OCI-M1 (cell line): ENCODE measurements around the gene ADCY10.
A peak's percentile ranks its signal among the peaks of the same experiment; 100 is the strongest.
"Not testable (repeated sequence)": the region's sequence is repeated elsewhere in the genome, so short reads cannot be mapped to it uniquely, and the experiment has no call there.

Experiments
- DNase-seq: peaks from one replicate; lab custom pipeline; 2025; lab: John Stamatoyannopoulos, UW

Gene ADCY10

DNA sequence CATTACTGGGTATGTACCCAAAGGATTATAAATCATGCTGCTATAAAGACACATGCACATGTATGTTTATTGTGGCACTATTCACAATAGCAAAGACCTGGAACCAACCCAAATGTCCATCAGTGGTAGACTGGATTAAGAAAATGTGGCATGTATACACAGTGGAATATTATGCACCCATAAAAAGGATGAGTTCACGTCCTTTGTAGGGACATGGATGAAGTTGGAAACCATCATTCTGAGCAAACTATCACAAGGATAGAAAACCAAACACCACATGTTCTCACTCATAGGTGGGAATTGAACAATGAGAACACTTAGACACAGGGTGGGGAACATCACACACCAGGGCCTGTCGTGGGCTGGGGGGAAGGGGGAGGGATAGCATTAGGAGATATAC is 26.7 kb downstream of the ADCY10 start:
- DNase-seq, result not testable (repeated sequence)

DNA sequence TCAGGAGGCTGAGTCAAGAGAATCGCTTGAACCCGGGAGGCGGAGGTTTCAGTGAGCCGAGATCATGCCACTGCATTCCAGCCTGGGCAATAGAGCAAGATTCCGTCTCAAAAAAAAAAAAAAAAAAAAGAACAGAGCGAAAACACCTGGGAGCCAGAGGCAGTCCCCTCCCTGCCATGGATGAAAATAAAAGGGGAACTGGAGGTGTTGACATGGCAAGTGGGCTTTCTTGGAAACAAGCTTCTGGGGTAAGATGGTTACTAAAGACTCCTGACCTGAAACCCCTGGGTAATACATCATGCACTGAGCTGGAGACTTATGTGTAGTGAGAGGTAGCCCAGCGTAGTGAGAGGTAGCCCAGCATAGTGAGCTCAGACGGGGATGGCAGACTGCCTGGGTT is 31.6 kb downstream of the ADCY10 start:
- no peak for DNase-seq

DNA sequence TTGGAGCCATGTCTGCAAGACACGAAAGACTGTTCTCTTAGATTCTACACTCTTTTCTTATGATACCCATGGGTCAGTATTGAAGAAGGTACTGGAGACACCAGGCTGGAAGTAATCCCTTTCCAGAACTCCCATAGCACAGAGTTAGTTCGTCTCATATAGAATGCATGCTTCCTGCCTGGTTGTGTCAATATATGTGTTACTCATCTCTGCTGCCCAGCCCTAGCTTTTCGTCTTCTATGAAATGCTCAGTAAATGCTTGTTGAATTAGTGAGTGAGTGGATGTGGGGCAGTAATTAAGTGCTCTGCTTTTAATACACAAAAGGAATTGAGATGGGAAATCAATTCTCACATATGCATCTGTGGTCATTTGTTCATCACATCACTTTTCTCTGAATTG is 32.1 kb downstream of the ADCY10 start:
- DNase-seq, result no peak

DNA sequence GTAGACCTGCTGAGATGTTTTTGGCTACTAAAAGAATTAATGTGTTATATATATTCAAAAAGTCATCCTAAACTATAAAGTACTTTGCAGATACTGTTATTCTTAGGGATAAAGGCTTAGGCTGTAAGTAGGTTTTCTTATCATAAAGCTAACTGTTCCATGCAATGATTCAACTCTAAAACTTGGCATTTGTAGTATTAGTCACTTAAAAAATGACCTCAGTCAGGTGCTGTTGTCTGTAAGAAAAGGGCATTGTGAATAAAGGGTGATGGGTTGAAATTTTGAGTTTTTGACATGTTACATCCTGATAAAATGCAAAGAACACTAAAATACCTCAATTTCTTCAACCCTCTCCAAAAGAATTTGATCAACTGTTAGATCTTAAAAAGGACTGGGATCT is 32.9 kb downstream of the ADCY10 start:
- no peak for DNase-seq

DNA sequence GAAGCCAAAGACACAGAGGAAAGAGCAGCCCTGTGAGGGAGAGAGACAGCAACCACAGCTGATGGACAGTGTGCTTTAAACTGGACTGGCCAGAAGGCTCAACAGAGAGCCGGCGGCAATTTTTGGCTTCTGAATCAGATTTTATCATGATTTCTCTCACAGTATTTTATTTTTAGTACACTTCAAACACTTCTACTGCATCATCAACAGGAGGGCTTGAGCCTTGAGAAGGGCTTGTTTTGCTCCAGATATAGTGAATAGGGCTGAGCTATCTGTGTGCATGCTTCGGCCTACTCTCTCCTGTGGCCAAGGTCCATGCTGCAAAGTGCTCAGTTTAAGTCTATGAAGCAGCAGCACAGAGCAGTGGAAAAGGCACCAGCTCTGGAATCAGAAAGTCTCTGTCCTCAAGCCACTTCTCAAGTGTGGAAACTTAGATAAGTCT is 33.3 kb downstream of the ADCY10 start:
- DNase-seq, result peak; percentile 53

DNA sequence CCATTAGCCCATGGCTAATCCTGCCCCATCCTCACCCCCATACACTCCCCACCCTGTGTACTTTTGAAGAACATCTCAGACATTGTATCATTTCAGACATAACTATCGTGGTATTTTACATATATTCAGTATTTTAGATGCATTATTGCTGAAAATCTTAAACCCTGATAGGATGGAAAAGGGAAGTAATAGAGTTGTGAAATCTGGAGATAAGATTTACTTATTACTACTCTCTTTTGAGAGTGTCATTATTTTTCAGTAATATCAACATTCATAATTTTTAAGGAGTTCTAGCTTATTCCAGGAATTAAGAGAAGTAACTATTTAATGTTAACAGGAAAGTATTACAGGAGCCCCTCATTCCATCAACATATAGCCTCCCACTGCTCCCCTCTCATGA is 34.4 kb downstream of the ADCY10 start:
- peak; percentile 19 for DNase-seq

DNA sequence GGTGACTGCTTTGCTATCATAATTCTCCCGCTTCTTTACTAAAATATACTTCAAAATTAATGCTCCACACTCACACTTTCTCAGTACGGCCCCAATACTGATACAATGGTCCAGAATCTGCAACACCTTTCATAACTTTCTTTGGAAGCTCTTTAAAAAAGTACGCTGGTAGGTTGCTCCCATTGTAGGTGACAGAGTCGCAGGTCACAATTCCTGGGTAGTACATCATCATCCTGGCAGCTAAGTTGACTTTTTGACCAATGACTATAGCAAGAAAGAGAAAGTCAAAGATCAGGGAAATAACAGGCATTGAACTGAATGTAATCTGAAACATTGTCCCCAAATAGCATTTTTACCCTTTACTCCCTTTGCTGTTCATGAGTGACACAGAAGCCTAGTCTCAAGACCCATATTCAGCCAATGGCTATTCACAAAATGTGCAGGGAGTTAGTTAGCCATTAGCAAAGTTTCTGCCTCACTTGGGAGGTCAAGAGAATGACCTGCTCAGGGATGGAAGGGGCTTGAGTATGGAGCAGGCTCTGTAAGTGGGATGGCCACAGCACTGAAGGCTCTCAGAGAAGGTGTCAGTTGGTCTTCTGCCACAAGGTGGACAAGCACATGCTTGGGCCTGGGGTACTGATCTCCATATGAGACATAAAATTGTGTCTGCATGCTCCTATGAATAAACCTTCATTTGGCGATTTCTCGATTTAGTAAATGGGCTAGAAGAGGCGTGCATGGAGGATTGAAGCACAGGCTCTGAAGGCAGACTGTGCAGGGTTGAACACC is 35.4 kb downstream of the ADCY10 start:
- DNase-seq, result peak; percentile 40

DNA sequence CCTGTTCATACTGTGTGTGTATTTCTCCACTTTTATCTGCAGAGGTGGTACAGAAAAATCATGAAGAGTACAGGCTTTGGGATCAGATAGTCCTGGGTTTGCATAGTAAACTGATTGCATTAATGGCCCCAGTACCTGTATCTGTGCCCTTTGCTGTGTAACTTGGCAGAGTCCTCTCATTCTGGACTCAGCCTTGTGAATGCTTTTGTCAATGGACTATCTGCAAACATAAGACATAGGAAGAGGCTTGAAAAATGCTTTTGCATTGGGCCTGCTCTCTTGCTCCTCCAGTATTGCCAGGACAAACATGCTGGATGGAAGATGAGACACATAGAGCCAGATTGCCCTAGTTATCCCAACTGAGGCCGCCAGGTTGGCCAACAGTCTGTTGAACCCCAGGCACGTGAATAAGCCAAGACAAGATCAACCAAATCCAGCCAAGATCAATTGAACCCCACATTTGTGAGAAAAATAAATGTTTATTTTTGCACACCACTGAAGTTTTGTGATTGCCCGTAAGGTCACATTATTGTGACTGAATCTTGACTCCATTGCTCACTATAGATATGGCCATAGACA is 37.2 kb downstream of the ADCY10 start:
- no peak for DNase-seq

DNA sequence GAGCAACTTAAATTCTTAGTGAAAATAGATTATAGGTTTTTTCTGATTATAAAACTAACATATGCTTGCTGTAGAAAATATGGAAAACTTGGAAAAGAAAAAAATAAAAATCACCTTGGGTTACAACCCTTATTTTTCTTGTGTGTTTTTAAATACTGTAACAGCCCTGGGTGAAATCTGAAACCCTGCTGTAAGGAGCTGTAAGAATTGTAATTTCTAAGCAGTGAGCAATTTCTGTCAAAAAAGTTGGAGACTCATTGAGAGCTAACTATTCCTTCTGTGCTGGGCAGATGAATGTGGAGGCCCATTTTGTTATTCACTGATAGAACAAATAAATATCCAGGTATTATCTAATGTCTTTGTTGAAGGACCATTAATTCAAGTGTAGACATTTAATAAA is 42.6 kb downstream of the ADCY10 start:
- no peak for DNase-seq

DNA sequence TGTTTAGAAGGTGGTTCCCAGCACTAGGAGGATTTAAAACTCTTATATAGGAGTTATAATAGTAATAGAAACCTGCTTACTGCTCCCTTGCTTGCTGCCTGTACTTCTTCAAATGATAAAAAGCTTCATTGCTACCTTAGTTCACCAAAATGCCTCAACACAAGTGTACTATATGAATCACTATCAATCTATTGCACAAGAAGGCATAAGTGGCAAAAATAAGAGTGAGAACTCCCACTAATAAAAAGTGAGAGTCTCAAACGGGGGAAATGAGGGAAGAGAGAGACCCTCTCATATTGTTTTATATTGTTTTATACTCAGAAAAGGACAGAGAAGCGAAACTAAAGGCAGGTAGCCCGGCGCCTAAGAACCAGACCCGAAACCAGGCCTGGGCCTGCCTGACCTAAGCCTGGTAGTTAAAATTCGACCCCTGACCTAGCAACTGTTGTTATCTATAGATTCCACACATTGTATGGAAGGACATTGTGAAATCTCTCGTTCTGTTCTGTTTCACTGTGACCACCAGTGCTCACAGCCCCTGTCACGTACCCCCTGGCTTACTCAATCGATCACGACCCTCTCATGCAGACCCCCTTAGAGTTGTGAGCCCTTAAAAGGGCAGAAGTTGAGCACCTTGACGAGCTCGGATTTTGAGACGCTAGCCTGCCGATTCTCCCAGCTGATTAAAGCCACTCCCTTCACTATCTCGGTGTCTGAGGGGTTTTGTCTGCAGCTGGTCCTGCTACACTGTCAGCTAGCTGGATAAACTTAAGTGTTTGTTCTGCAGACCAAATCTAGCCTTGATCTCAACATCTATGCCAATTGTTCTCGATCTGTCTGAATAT is 44.6 kb downstream of the ADCY10 start:
- peak; percentile 90 for DNase-seq

DNA sequence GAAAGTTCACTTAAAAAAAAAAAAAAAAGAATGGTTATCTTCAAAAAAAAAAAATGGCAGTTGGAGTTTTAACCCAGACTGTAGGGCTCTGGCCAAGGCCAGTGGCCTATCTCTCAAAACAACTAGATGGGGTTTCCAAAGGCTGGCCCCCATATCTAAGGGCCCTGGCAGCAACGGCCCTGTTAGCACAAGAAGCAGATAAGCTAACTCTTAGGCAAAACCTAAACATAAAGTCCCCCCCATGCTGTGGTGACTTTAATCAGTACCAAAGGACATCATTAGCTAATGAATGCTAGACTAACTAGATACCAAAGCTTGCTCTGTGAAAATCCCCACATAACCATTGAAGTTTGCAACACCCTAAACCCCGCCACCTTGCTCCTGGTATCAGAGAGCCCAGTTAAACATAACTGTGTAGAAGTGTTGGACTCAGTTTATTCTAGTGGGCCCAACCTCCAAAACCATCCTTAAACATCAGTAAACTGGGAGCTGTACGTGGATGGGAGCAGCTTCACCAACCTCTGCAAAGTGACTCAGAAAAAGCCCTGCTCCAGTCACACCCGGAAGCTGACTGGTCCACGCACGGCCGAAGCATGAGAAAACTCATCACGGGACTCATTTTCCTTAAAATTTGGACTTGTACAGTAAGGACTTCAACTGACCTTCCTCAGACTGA is 47.1 kb downstream of the ADCY10 start:
- DNase-seq, result peak; percentile 84

DNA sequence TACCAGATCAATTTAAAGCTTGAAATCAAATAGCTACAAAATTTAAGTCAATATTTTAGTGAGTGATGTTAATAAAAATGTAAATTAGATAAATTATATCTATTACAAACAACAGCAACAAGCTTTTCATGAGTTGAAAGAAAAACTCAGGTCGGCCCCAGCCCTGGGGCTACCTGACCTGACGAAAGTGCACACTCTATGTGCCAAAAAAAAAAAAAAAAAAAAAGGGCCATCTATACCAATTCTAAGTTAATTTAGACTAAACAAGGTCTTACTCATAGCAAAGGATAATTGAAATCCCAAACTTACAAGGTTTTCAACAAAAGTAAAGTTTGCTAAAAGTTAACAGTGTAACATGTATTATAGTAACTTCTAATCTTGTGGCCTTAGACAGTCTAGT is 47.6 kb downstream of the ADCY10 start:
- DNase-seq, result peak; percentile 77

DNA sequence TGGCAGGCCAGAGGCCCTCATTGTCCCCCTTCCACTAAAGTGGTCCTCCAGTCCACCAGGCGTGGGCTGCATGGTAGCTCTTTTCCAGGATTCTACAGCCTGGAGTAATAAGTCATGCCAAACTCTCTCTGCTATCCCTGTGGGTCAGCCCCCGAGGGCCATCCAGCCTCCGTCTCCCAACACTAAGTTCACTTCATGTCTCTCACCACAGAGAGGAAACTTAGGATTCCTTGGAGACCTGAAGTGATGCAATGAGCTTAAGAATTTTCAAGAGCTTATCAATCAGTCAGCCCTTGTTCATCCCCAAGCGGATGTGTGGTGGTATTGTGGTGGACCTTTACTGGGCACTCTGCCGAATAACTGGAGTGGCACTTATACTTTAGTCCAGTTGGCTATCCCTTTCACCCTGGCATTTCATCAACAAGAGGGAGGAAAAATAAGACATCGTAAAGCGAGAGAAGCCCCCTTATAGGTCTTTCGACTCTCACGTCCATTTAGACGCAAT is 48.1 kb downstream of the ADCY10 start:
- peak; percentile 95 for DNase-seq

DNA sequence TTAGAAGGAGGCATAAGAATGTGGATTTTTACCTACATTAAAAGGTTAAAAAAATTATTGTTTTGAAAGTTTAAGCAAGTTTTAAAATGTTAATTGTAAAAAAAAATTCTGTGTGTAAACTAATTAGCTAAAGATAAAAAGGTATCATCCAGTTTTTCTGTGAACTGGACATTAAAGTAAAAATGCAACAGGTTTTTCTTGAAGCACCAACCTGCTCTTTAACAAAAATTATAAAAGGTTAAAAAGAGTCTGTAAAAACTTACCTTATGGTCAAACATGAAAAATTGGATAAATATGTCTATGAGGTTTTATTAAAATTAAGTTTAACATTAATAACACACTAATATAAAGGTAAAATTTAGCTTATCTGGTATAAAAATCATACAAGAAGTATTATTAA is 48.7 kb downstream of the ADCY10 start:
- DNase-seq, result not testable (repeated sequence)

DNA sequence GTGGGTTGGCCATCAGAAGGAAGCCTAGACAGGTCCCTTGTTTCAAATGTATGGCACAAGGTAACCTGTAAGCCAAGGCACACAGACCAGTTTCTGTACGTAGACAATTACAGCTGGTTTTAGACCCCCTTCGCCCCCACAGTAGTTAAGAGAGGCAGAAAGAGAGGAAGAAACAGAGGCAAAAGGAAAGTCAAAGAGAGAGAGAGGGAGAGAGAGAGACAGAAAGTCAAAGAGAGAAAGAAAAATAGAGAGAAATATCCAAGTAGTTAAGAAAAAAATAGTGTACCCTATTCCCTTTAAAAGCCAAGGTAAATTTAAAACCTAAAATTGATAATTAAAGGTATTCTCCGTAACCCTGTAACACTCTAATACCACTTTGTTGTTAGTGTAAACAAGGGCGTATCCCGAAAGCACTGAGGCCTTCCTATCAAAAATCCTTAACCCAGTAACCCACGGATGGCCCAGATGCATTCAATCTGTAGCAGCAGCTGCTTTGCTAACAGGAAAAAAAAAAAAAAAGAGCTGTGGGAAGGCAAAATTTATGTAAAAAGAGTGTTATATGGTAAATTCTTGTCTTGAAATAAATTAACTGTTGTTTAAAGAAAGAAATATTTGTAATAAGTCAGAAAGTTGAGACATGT is 49.4 kb downstream of the ADCY10 start:
- DNase-seq, result peak; percentile 72

DNA sequence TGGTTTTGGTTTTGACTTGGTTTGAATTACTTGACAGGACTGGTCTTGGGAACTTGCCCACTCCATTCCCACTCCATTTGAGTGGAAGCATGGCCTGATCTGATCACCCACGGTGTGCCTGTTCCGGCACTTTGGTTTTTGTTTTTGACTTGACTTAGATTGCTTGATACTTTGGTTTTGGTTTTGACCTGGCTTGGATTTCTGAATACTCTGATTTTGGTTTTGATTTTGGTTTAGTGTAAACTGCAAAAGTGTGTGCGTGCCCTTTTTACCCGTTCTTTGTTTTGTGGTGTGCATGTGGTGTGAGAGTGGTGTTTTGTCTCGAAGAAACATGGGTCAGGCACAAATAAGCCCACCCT is 50.0 kb downstream of the ADCY10 start:
- peak; percentile 77 for DNase-seq

DNA sequence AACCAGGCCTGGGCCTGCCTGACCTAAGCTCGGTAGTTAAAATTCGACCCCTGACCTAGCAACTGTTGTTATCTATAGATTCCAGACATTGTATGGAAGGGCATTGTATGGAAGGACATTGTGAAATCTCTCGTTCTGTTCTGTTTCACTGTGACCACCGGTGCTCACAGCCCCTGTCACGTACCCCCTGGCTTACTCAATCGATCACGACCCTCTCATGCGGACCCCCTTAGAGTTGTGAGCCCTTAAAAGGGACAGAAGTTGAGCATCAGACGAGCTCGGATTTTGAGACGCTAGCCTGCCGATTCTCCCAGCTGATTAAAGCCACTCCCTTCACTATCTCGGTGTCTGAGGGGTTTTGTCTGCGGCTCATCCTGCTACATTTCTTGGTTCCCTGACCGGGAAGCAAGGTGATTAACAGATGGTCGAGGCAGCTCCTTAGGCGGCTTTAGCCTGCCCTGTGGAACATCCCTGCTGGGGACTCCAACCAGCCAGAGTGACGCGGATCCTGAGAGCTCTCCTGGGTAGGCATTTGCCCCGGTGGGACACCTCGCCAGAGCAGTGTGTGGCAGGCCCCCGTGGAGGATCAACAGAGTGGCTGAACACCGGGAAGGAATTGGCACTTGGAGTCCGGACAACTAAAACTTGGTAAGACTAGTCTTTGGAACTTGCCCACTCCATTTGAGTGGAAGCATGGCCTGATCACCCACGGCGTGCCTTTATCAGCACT is 50.6 kb downstream of the ADCY10 start:
- DNase-seq, result peak; percentile 85

DNA sequence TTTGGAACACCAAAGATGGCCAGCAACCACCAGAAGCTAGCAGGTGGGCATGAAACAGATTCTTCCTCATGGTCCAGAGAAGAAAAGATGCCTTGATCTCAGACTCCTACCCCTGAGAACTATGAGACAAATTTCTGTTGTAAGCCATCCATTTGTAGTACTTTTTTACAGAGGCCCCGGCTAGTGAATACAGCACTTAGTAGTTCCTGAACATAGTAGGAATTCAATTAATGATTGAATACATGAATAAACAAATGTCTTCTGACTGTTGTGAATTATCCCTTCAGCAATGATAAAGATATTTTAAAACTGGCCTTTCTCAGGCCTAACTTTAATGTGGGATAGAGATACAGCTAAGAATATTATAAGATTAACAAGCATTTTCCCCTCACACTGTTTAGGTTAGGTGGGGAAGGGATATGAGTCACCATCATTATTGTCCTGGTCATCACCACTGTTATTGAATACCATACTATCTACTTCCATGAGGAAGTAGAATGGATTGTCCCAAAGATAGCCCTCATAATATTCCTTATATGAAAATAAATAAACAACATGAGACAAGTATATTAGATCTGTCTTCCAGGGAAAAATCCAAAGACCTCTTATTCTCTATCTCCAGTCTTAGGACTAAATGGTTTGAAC is 51.4 kb downstream of the ADCY10 start:
- no peak for DNase-seq

DNA sequence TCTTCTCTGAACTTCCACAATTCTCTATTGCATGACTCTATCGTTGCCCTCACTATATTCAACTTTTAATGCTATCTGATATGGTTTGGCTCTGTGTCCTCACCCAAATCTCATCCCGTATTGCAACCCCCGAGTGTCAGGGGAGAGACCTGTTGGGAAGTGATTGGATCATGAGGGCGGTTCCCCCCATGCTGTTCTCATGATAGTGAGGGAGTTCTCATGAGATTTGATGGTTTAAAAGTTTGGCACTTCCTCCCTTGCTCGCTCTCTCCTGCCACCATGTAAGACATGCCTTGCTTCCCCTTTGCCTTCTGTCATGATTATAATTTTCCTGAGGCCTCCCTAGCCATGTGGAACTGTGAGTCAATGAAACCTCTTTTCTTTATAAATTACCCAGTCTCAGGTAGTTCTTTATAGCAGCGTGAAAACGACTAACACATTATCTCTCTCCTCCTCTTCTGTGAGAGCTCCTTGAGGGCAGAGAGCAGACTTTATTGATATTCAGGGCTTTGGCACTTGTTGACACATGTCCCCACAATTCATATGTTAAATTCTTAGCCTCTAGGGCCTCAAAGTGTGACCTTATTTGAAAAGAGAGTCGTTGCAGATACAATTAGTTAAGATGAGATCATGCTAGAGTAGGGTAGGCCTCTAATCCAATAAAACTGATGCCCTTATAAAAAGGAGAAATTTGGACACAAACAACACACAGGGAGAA is 52.1 kb downstream of the ADCY10 start:
- peak; percentile 41 for DNase-seq
